HG03060 (cell line): ENCODE results near the gene LRRC56.
"Not testable (repeated sequence)": the region's sequence is repeated elsewhere in the genome, so short reads cannot be mapped to it uniquely, and the experiment has no call there.

Experiments
- ATAC-seq: cut with Tn5 transposase; IDR thresholded peaks from one replicate; pipeline ENCODE4 v1.9.1; 2021; ENCODE audit warnings: low read depth, moderate number of reproducible peaks; ENCODE audit not compliant: unreplicated experiment

The LRRC56 gene

GRCh38 chr11:501001-501682, 36.2 kb upstream of the LRRC56 start:
- ATAC-seq: no peak

GRCh38 chr11:501683-502287, 35.5 kb upstream of the LRRC56 start:
- ATAC-seq: no peak

- ATAC-seq: no peak
Observed at GRCh38 chr11:502288-503178, 34.8 kb upstream of the LRRC56 start.

GRCh38 chr11:503179-503981, 33.9 kb upstream of the LRRC56 start:
- ATAC-seq: no peak

- ATAC-seq: no peak
Observed at GRCh38 chr11:504053-504993, 33.0 kb upstream of the LRRC56 start.

GRCh38 chr11:504994-505344, 32.4 kb upstream of the LRRC56 start:
- no peak for ATAC-seq

- peak; percentile 48 for ATAC-seq
Observed at GRCh38 chr11:506238-506994, 30.9 kb upstream of the LRRC56 start.

GRCh38 chr11:506995-507726, 30.2 kb upstream of the LRRC56 start, which contains the start of gene RNH1:
Gene RNH1 (minus strand): TSS chr11:507242. CDS start chr11:502162, 5,080 bp downstream.
- ATAC-seq: peak; percentile 30

- ATAC-seq: no peak
Observed at GRCh38 chr11:507727-508515, 29.4 kb upstream of the LRRC56 start.

- ATAC-seq: no peak
Observed at GRCh38 chr11:508956-509355, 28.4 kb upstream of the LRRC56 start.

GRCh38 chr11:512761-513595, 24.3 kb upstream of the LRRC56 start:
- ATAC-seq: no peak

GRCh38 chr11:514606-515005, 22.7 kb upstream of the LRRC56 start:
- no peak for ATAC-seq

GRCh38 chr11:515131-515530, 22.2 kb upstream of the LRRC56 start:
- no peak for ATAC-seq

GRCh38 chr11:516400-516799, 20.9 kb upstream of the LRRC56 start:
- ATAC-seq: no peak

GRCh38 chr11:516918-517685, 20.2 kb upstream of the LRRC56 start:
- ATAC-seq: not testable (repeated sequence)
